PC-3 (cell line): Measurements from ENCODE around the gene VEGFB. TPM values are rescaled to one million over a fixed set of nuclear protein-coding genes. Genes with fewer than 3 reads are reported as not detected.

Experiments used
- ATAC-seq: fragments of 200-7000 bp; cut with Tn5 transposase; 2 replicates; pipeline ENCODE4 v1.9.1; 2020; ENCODE audit warnings: mild to moderate bottlenecking, moderate library complexity
- BruUV-seq: library from RNA; stranded (reverse); fragments of 400-500 nt; replicated peaks from 2 replicates; lab custom pipeline; 2021; lab: Mats Ljungman, UMichigan
- CTCF ChIA-PET: fragments of 300-600 bp; sonication (Branson Sonifier 250); formaldehyde crosslinking; loops from one replicate; lab custom pipeline; 2022; ENCODE audit warnings: antibody characterized with exemption; lab: Charles Lee
- POLR2A ChIA-PET: fragments of 300-600 bp; sonication (Branson Sonifier 250); formaldehyde crosslinking; loops from one replicate; lab custom pipeline; 2022; ENCODE audit warnings: antibody characterized with exemption; ENCODE audit not compliant: unreplicated experiment; lab: Charles Lee
- DNase-seq: peaks from one replicate; pipeline ENCODE4 v3.0.0-alpha.2; 2015
- H2AFZ ChIP-seq: fragments of 300-600 bp; sonication (generic); 2 replicates; pipeline ENCODE4 v1.6.0; 2016; ENCODE audit warnings: antibody characterized with exemption, low read length
- H3F3A ChIP-seq: fragments of 300-600 bp; sonication (generic); one replicate; pipeline ENCODE4 v1.6.0; 2017; ENCODE audit warnings: antibody characterized with exemption, low read length, control low read depth, mild to moderate bottlenecking; ENCODE audit not compliant: unreplicated experiment
- H3K27ac ChIP-seq: fragments of 300-600 bp; sonication (generic); 2 replicates; pipeline ENCODE4 v1.5.1; 2016; ENCODE audit warnings: mild to moderate bottlenecking, low read length
- H3K27me3 ChIP-seq: fragments of 300-600 bp; sonication (generic); 2 replicates; pipeline ENCODE4 v1.6.1; 2016; ENCODE audit warnings: low read length, mixed read lengths
- H3K36me3 ChIP-seq: fragments of 300-600 bp; sonication (generic); 2 replicates; pipeline ENCODE4 v1.6.1; 2016; ENCODE audit warnings: low read depth, mixed run types, low read length, mixed read lengths
- H3K4me1 ChIP-seq: fragments of 300-600 bp; sonication (generic); 2 replicates; pipeline ENCODE4 v1.5.1; 2016; ENCODE audit warnings: low read length; ENCODE audit not compliant: insufficient read depth
- H3K4me2 ChIP-seq: fragments of 300-600 bp; sonication (generic); 2 replicates; pipeline ENCODE4 v1.6.0; 2016; ENCODE audit warnings: low read length
- H3K4me3 ChIP-seq: fragments of 300-600 bp; sonication (generic); 2 replicates; pipeline ENCODE4 v1.5.1; 2016; ENCODE audit warnings: mild to moderate bottlenecking, low read length, mixed read lengths
- H3K79me2 ChIP-seq: fragments of 300-600 bp; sonication (generic); 2 replicates; pipeline ENCODE4 v1.6.1; 2017; ENCODE audit warnings: low read length, mixed read lengths
- H3K9ac ChIP-seq: fragments of 300-600 bp; sonication (generic); 2 replicates; pipeline ENCODE4 v1.6.0; 2016; ENCODE audit warnings: mild to moderate bottlenecking, low read length
- H3K9me2 ChIP-seq: fragments of 300-600 bp; sonication (generic); replicated peaks from 2 replicates; pipeline ENCODE4 v1.6.1; 2016; ENCODE audit warnings: mixed run types, low read length, mixed read lengths
- H3K9me3 ChIP-seq: fragments of 300-600 bp; sonication (generic); 2 replicates; pipeline ENCODE4 v1.6.1; 2016; ENCODE audit warnings: low read length, mixed read lengths
- H4K20me1 ChIP-seq: fragments of 300-600 bp; sonication (generic); 2 replicates; pipeline ENCODE4 v1.6.1; 2016; ENCODE audit warnings: low read length, mixed read lengths
- EZH2 ChIP-seq: fragments of 300-600 bp; sonication (generic); IDR thresholded peaks from one replicate; pipeline ENCODE4 v1.6.1; 2017; ENCODE audit warnings: antibody characterized with exemption, mild to moderate bottlenecking, low read length; ENCODE audit not compliant: unreplicated experiment
- EZH2phosphoT487 ChIP-seq: fragments of 300-600 bp; sonication (generic); IDR thresholded peaks from 2 replicates; pipeline ENCODE4 v1.6.1; 2018; ENCODE audit warnings: mild to moderate bottlenecking, antibody characterized with exemption, low read length, borderline replicate concordance
- intact Hi-C: fragments of 100-400 bp; cut with micrococcal nuclease; formaldehyde crosslinking; loops from 2 replicates; pipeline ENCODE4 v1.9.0; 2023
- total RNA-seq: library from RNA; depleted of rRNA; stranded (reverse); fragments of >200 nt; gene quantifications from 2 replicates; pipeline ENCODE4 v1.2.3, GENCODE V29; 2014
- TF ChIP-seq, protein P1 (sequence below): fragments of 300-600 bp; sonication (generic); conservative IDR thresholded peaks from 2 replicates; pipeline ENCODE4 v1.5.1; 2017; ENCODE audit warnings: antibody characterized with exemption, low read depth, mild to moderate bottlenecking, low read length

Gene VEGFB
- total RNA-seq, 1 experiment from 2014 or later, result 39.4 TPM

- no peak for TF ChIP-seq EZH2phosphoT487
- TF ChIP-seq EZH2, result no peak
- TF ChIP-seq, protein P1, sequence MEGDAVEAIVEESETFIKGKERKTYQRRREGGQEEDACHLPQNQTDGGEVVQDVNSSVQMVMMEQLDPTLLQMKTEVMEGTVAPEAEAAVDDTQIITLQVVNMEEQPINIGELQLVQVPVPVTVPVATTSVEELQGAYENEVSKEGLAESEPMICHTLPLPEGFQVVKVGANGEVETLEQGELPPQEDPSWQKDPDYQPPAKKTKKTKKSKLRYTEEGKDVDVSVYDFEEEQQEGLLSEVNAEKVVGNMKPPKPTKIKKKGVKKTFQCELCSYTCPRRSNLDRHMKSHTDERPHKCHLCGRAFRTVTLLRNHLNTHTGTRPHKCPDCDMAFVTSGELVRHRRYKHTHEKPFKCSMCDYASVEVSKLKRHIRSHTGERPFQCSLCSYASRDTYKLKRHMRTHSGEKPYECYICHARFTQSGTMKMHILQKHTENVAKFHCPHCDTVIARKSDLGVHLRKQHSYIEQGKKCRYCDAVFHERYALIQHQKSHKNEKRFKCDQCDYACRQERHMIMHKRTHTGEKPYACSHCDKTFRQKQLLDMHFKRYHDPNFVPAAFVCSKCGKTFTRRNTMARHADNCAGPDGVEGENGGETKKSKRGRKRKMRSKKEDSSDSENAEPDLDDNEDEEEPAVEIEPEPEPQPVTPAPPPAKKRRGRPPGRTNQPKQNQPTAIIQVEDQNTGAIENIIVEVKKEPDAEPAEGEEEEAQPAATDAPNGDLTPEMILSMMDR, result no peak
- Histone ChIP-seq H3K4me1 (0 out of 2 replicates have a peak, but pooled peaks cover 3% of the 10 kb centered on the region), H3K4me3 (no peak overlapping the region), H2AFZ (no peak overlapping the region), H3K27ac (no peak overlapping the region), H3K9ac (no peak overlapping the region), H4K20me1 (peaks cover 7% of the 10 kb centered on the region; the same call in 1 of the 2 replicates), H3K4me2 (no peak overlapping the region), H3K36me3 (peaks cover 42% of the 10 kb centered on the region), H3K79me2 (no peaks in the 10 kb centered on the region), H3K9me3 (no peaks in the 10 kb centered on the region), H3K9me2 (no peaks in the 10 kb centered on the region), H3F3A (peaks cover 3% of the 10 kb centered on the region), H3K27me3 (no peaks in the 10 kb centered on the region)
- peak; percentile 22 for DNase-seq
- intact Hi-C loops, result no loop called here
- POLR2A ChIA-PET, result no interaction called here
- ATAC-seq, result peak; percentile 38
- no TSS peak for BruUV-seq
- CTCF ChIA-PET, result no interaction called here
Measured at GRCh38 chr11:64207256-64208085, 26.9 kb upstream of the VEGFB start.

DNA sequence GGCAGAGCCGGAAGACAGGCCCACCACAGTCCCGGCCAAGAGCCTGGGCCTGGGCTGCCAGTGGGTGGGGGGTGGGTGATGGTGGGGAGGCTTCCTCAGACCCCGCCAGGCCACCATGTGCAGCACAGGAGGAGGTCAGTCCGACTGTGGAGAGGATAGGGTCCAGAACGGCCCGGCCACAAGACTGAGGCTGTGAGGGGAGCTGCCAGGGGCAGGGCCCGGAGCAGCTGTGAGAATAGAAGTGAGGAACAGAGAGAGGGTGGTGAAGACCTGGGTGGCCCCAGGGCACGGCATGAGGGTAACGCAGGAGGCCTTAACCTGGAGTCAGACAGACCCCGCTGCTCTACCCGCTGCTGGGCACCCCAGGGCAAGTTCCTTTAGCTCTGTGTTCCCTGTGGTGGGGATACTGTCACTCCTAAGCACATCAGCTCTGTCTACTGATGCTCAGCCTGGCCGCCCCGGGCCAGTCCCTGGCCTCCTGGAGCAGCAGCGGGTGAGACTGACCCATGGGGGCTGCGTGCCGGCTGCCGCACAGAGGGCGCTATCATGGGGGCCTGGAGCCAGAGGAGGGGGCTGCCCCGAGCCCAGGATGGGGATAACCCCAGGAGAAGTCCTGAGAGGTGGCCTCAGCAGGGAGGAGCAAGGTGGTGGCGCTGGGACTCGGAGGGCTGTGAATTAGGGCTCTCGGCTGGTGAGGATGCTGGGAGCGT, 26.1 kb upstream of the VEGFB start:
- no peak overlapping the region for H2AFZ ChIP-seq
- H3K9me3 ChIP-seq, result no peaks in the 10 kb centered on the region
- ATAC-seq (no peak), DNase-seq (no peak)
- ChIA-PET POLR2A (no interaction called here), CTCF (no interaction called here)
- intact Hi-C loops, result no loop called here
- no peak overlapping the region for H3K4me3 ChIP-seq
- no peak overlapping the region for H3K27ac ChIP-seq
- no peaks in the 10 kb centered on the region for H3F3A ChIP-seq
- peaks cover 34% of the 10 kb centered on the region for H3K36me3 ChIP-seq
- H3K79me2 ChIP-seq, result no peaks in the 10 kb centered on the region
- H3K4me1 ChIP-seq, result 0 out of 2 replicates have a peak, but pooled peaks cover 3% of the 10 kb centered on the region
- no peaks in the 10 kb centered on the region for H3K9me2 ChIP-seq
- no peaks in the 10 kb centered on the region for H3K27me3 ChIP-seq
- peaks cover 7% of the 10 kb centered on the region; the same call in 1 of the 2 replicates for H4K20me1 ChIP-seq
- no peak overlapping the region for H3K9ac ChIP-seq
- TF ChIP-seq, protein P1, result no peak
- TF ChIP-seq EZH2phosphoT487 (no peak), EZH2 (no peak)
- no TSS peak for BruUV-seq
- H3K4me2 ChIP-seq, result no peak overlapping the region
